Measurements from ENCODE around the gene CD96.
"Not testable (repeated sequence)": the region's sequence is repeated elsewhere in the genome, so short reads cannot be mapped to it uniquely, and the experiment has no call there.

Gene CD96

GRCh38 chr3:111517801-111518200, 24.2 kb upstream of the CD96 start:
- no peak overlapping the region for H3K4me3 ChIP-seq (ENCODE audit: low read depth, low read length)
- in situ Hi-C loops (cut with HindIII; ENCODE audit: low sequenced_read_pairs) = no loop called here
- DNase-seq (ENCODE audit: low read depth) = no peak
- TF ChIP-seq, protein P1, sequence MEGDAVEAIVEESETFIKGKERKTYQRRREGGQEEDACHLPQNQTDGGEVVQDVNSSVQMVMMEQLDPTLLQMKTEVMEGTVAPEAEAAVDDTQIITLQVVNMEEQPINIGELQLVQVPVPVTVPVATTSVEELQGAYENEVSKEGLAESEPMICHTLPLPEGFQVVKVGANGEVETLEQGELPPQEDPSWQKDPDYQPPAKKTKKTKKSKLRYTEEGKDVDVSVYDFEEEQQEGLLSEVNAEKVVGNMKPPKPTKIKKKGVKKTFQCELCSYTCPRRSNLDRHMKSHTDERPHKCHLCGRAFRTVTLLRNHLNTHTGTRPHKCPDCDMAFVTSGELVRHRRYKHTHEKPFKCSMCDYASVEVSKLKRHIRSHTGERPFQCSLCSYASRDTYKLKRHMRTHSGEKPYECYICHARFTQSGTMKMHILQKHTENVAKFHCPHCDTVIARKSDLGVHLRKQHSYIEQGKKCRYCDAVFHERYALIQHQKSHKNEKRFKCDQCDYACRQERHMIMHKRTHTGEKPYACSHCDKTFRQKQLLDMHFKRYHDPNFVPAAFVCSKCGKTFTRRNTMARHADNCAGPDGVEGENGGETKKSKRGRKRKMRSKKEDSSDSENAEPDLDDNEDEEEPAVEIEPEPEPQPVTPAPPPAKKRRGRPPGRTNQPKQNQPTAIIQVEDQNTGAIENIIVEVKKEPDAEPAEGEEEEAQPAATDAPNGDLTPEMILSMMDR (IDR thresholded peaks at IDR 0.05; ENCODE audit: low read depth, low read length, missing control alignments) = no peak

DNA sequence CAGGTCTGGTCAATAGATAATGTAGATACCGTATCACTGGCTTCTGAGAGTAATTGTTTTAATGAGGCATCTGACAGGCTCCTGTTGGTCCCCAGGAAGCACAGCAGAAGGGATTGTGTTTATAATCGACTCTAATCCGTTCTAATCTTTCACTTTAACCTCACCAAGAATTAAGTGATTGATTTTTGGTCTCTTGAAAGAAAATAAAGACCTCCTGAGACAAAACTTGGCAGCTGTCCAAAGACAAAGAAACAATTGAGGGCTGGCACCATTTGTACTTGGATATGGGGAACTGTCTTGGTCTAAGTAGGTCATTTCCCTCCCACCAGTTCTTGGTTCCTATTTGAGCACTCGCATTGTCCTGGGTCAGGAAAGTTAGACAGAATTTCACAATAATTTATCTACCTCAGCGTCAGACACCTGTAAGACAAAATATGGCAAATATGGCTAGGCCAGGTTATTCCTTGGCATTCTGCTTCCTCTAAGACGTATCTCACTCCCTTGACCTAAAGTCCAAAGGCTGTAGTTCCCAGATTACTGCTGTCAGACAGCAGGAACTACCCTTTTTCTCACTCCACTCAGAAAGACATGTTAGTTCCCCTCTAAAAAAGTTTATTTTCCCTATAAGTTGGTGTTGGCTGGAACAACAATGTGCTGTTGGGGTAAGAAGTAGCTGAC, 22.7 kb upstream of the CD96 start:
- in situ Hi-C loops (cut with HindIII; ENCODE audit: low sequenced_read_pairs) = no loop called here
- DNase-seq (ENCODE audit: low read depth) = no peak
- no peak overlapping the region for H3K4me3 ChIP-seq (ENCODE audit: low read depth, low read length)
- TF ChIP-seq, protein P1 (IDR thresholded peaks at IDR 0.05; ENCODE audit: low read depth, low read length, missing control alignments) = no peak

- TF ChIP-seq, protein P1 (IDR thresholded peaks at IDR 0.05; ENCODE audit: low read depth, low read length, missing control alignments) = no peak
- no peak for DNase-seq (ENCODE audit: low read depth)
- in situ Hi-C loops (cut with HindIII; ENCODE audit: low sequenced_read_pairs) = no loop called here
- no peak overlapping the region for H3K4me3 ChIP-seq (ENCODE audit: low read depth, low read length)
These were observed 20.1 kb upstream of the CD96 start for GRCh38 chr3:111521891-111522290.

GRCh38 chr3:111524486-111524885, 17.5 kb upstream of the CD96 start:
- DNase-seq (ENCODE audit: low read depth); in situ Hi-C loops (cut with HindIII; ENCODE audit: low sequenced_read_pairs); H3K4me3 ChIP-seq (ENCODE audit: low read depth, low read length): not testable (repeated sequence)

GRCh38 chr3:111531446-111531845, 10.6 kb upstream of the CD96 start:
- in situ Hi-C loops (cut with HindIII; ENCODE audit: low sequenced_read_pairs) = no loop called here
- TF ChIP-seq, protein P1 (IDR thresholded peaks at IDR 0.05; ENCODE audit: low read depth, low read length, missing control alignments) = no peak
- no peak overlapping the region for H3K4me3 ChIP-seq (ENCODE audit: low read depth, low read length)
- no peak for DNase-seq (ENCODE audit: low read depth)

DNA sequence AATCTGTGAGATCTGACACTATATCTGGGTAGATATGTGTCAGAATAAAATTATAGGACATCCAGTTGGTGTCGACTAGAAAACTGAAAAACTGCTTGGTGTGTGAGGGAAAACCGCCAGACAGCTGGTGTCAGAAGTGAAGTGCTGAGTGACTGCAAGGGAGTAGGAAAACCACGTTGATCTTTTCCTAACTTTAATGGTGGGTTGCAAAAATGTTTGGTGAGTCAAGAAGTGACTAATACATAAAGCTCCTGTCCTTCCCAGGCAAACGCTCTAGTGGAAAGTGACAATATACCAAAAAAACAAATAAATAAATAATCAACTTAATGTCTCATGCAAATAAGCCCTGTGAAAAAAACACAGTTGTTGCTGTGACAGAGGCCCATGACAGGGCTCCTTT, 7.3 kb upstream of the CD96 start:
- no peak for DNase-seq (ENCODE audit: low read depth)
- in situ Hi-C loops (cut with HindIII; ENCODE audit: low sequenced_read_pairs) = no loop called here
- H3K4me3 ChIP-seq (ENCODE audit: low read depth, low read length) = no peak overlapping the region
- TF ChIP-seq, protein P1 (IDR thresholded peaks at IDR 0.05; ENCODE audit: low read depth, low read length, missing control alignments) = no peak

DNA sequence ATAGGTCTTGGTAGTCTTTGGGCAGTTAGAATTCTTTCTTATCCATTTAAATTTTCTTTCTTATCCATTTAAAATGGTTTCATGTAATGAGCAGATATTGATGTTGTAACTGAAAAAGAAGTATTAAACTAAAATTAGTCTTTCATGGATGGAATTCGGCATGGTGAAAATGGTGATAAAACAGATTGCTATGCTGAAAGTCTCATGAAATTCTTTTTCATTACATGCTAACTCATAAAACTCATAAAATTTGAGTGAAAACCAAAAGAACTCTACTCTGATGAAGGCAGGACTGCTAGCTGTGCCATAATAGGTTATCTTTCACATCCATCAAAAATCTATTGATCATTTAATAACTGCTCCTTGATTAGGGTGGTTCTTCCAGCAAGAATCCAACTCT, 3.9 kb upstream of the CD96 start:
- DNase-seq (ENCODE audit: low read depth) = no peak
- in situ Hi-C loops (cut with HindIII; ENCODE audit: low sequenced_read_pairs) = no loop called here
- no peak overlapping the region for H3K4me3 ChIP-seq (ENCODE audit: low read depth, low read length)
- TF ChIP-seq, protein P1 (IDR thresholded peaks at IDR 0.05; ENCODE audit: low read depth, low read length, missing control alignments) = no peak

All from astrocyte of the cerebellum (primary cell).